Mesodermal cell (in vitro differentiated cells): ENCODE results near the gene GALR2.

Experiments
- H3K27ac ChIP-seq: 2 replicates; pipeline ENCODE4 v1.7.0; 2013; ENCODE audit warnings: mild to moderate bottlenecking, low read depth, low read length, moderate library complexity; ENCODE audit not compliant: severe bottlenecking
- H3K36me3 ChIP-seq: 2 replicates; pipeline ENCODE4 v1.7.1; 2013; ENCODE audit warnings: mild to moderate bottlenecking, low read length, moderate library complexity; ENCODE audit not compliant: control insufficient read depth, insufficient read depth
- H3K4me1 ChIP-seq: one replicate; pipeline ENCODE4 v1.7.1; 2013; ENCODE audit warnings: mild to moderate bottlenecking, low read length; ENCODE audit not compliant: insufficient read depth, control insufficient read depth, poor library complexity, severe bottlenecking
- H3K4me3 ChIP-seq: 2 replicates; pipeline ENCODE4 v1.7.0; 2013; ENCODE audit warnings: low read length, control low read depth, mild to moderate bottlenecking; ENCODE audit not compliant: insufficient read depth, poor library complexity, severe bottlenecking; ENCODE audit errors: extremely low read depth
- H3K9me3 ChIP-seq: 2 replicates; pipeline ENCODE4 v1.7.1; 2013; ENCODE audit warnings: mild to moderate bottlenecking, low read length, moderate library complexity; ENCODE audit not compliant: control insufficient read depth
- WGBS, 2 experiments: methylation state at CpG; one replicate each; pipeline ENCODE4 v1.1.5; 2013; ENCODE audit warnings: missing lambda C conversion rate in 2 of 2; ENCODE audit not compliant: insufficient coverage in 2 of 2; 5-methylcytosine and 5-hydroxymethylcytosine counted together

Gene GALR2

DNA sequence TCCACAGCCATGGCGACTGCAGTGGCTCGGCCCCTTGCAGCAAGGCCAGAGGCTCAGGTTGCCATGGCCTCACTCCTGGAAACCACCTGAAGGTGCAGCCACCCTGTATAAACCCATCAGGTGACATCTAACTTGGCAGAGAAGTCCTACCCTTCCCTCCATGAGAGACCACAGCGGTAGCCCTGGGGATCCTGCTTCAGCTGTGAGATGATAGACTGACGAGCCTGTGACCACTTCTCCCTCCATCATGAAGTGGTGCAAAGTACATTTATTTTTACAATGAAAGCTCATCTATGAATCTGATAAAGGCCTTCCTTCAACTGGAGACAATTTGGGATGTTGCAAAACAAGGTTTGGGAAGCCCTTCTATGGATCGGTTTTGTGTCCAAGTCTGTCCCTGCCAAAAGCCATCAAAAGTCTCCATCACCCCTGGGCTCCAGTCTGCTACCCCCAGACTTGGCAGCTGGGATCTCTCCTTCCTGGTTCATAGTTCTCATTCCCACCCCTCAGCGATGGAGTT is 6.2 kb downstream of the GALR2 start:
- Histone ChIP-seq H3K4me1 (peaks cover 14% of the 10 kb centered on the region), H3K9me3 (no peaks in the 10 kb centered on the region), H3K36me3 (peaks cover 33% of the 10 kb centered on the region), H3K4me3 (no peak overlapping the region), H3K27ac (no peak overlapping the region)
- whole genome bisulfite sequencing, 2 experiments: 48 to 58% methylated on average over 4 to 5 of the region's 6 CpGs

GRCh38 chr17:76081295-76082210 is 7.0 kb downstream of the GALR2 start:
- H3K4me1 ChIP-seq: peaks cover 10% of the 10 kb centered on the region
- WGBS, 2 experiments: 90% methylated on average over 20 to 22 of the region's 27 CpGs
- H3K4me3 ChIP-seq: no peak overlapping the region
- H3K27ac ChIP-seq: no peak overlapping the region
- H3K36me3 ChIP-seq: peaks cover 41% of the 10 kb centered on the region
- H3K9me3 ChIP-seq: no peaks in the 10 kb centered on the region

DNA sequence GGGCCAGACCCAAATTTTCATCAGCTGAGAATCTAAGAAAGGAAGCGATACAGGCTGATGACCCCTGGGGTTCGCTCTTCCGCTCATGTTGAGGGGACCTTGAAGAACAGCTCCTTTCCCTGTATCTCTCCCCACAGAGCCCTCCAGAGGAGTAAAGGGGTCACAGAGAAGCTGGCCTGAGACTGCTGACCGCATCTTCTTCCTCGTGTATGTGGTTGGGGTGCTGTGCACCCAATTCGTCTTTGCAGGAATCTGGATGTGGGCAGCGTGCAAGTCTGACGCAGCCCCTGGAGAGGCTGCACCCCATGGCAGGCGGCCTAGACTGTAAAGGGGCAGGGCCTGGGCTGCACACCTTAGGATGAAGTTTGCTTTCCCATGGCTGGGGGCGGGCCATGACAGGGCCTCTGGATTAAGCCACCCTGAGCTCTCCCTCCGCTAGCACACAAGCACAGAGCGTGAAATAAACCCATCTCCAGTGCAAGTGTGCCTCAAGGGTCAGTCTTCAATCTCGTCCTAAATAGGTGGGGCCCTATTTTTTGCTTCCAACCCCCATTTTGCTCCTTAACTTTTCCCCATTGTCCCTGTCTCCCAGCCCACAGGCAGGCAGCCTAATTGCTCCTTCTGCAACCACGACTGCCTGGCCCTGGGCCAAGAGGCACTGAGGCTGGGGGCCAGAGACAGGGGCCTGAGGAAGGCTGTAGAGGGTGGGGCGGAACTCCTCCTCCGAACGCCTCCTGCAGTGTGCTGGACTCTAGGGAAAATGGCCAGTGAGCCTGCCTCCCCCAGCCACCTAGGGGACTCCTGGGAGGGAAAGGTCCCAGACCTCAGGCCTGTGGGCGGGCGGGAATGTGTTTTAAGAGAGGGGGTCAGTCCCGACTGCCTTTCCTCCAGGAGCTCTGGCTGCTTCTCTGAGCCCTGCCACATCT is 8.0 kb downstream of the GALR2 start:
- H3K36me3 ChIP-seq: peaks cover 51% of the 10 kb centered on the region
- 96% methylated on average over 14 to 15 of the region's 20 CpGs for WGBS, 2 experiments
- no peaks in the 10 kb centered on the region for H3K9me3 ChIP-seq
- peaks cover 7% of the 10 kb centered on the region for H3K4me1 ChIP-seq
- no peak overlapping the region for H3K4me3 ChIP-seq
- no peak overlapping the region for H3K27ac ChIP-seq

DNA sequence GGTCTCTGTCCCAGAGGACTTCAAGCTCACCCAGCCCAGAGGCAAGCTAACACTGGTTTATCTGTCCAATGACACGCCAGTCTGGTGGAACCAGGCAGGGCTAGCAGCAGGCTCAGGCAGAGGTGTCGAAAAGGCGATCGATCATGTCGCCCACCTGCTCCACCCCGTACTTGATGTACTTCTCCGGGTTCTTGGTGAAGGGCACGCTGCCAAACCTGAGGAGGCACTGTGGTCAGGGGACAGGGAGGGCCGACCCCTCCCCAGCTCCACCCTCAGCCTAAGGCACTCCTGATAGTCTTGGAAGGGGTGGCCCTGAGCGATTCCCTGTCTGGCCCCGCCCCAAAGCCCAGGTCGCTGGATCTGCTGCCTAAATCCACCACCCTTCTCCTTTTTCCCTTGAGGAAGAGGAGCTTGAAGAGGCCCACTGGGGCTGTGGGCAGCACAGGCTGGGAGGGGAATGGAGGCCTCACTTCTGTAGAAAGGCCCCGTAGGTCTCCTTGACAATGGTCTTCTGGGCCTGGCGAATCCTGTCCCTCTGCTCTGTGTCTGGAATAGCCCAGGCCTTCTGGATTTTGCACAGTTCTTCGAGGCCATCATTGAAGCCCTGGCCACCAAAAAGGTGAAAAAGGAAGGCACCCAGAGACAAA is 9.1 kb downstream of the GALR2 start:
- Histone ChIP-seq H3K9me3 (no peaks in the 10 kb centered on the region), H3K36me3 (peaks cover 61% of the 10 kb centered on the region), H3K4me1 (peaks cover 7% of the 10 kb centered on the region), H3K27ac (no peak overlapping the region), H3K4me3 (no peak overlapping the region)
- 95 to 96% methylated on average over 9 to 12 of the region's 15 CpGs for WGBS, 2 experiments

- H3K27ac ChIP-seq: no peak overlapping the region
- H3K9me3 ChIP-seq: no peaks in the 10 kb centered on the region
- peaks cover 5% of the 10 kb centered on the region for H3K4me1 ChIP-seq
- H3K4me3 ChIP-seq: no peak overlapping the region
- peaks cover 76% of the 10 kb centered on the region for H3K36me3 ChIP-seq
- WGBS, 2 experiments: 87% methylated on average over 11 to 13 of the region's 17 CpGs
Observed at GRCh38 chr17:76085066-76085730, 10.6 kb downstream of the GALR2 start.

DNA sequence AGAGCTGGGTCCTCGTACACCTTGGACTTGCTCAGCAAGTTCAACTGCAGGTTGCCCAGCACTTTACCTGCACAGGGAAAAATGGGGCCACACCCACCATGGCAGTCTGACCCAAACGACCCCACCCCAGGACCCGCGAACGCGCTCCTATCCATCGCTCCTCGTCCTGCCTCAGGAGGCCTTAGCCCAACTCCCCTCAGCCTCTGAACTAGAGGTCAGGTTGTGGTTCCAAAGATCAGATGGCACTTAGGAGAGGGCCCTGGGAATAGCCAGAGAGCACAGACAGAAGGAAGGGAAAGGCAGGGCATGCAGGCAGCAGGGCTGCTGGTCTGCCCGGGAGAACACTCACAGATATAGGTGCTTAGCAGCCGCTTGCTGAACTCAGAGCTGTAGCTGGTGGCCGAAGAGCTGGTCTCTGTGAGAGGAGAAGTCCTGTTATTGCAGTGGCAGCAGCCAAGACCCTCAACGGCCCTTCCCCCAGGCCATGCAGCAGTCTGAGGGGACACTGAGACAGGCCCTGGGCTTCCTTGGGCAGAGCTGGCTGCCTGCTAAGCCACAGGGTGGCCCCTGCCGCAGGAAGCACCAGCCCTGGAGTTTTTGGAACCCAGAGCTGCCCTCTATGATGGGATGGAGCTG is 11.3 kb downstream of the GALR2 start:
- Histone ChIP-seq H3K9me3 (no peaks in the 10 kb centered on the region), H3K36me3 (peaks cover 81% of the 10 kb centered on the region), H3K27ac (no peak overlapping the region), H3K4me3 (no peak overlapping the region), H3K4me1 (no peaks in the 10 kb centered on the region)
- WGBS, 2 experiments: 95 to 98% methylated on average over 6 to 7 of the region's 13 CpGs

DNA sequence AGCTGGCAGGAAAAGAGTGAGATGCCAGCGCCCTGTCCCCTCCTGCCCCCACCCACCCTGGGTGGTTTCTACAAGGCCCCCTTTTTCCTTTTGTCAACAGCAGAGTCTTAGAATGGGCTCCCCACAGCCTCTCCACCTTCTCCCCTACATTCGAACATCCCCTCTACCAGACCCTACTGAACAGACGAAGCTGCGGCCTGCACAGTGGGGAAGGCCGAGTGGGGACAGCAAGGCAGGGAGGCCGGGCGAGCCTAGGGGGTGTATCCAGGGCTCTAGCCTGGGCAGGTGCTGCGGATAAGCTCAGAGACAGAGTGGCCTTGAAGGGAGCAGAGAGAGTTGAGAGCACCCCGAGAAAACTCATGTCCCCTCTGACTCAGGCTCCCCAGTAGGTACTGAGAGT is 11.8 kb downstream of the GALR2 start:
- Histone ChIP-seq H3K27ac (no peak overlapping the region), H3K4me3 (no peak overlapping the region), H3K9me3 (no peaks in the 10 kb centered on the region), H3K4me1 (no peaks in the 10 kb centered on the region), H3K36me3 (peaks cover 86% of the 10 kb centered on the region)
- WGBS, 2 experiments: 98 to 100% methylated on average over 3 to 8 of the region's 9 CpGs

- Histone ChIP-seq H3K4me1 (no peaks in the 10 kb centered on the region), H3K36me3 (peaks cover 97% of the 10 kb centered on the region), H3K4me3 (no peak overlapping the region), H3K9me3 (no peaks in the 10 kb centered on the region), H3K27ac (no peak overlapping the region)
- whole genome bisulfite sequencing, 2 experiments: 93 to 95% methylated on average over 8 to 11 of the region's 11 CpGs
Observed at GRCh38 chr17:76087531-76087930, 12.9 kb downstream of the GALR2 start.

GRCh38 chr17:76088041-76088867 is 13.7 kb downstream of the GALR2 start:
- WGBS, 2 experiments: 90 to 93% methylated on average over 21 to 24 of the region's 25 CpGs
- peaks cover 97% of the 10 kb centered on the region for H3K36me3 ChIP-seq

More at GRCh38 chr17:76088041-76088867, 13.7 kb downstream of the GALR2 start:
- H3K9me3 ChIP-seq: no peaks in the 10 kb centered on the region
- no peak overlapping the region for H3K4me3 ChIP-seq
- no peaks in the 10 kb centered on the region for H3K4me1 ChIP-seq
- no peak overlapping the region for H3K27ac ChIP-seq
